ENCODE data around the gene NKAIN2.

GRCh38 chr6:124658053-124658452 is 854.4 kb downstream of the NKAIN2 start:
- TF ChIP-seq CTCF (IDR thresholded peaks at IDR 0.05) (no peak), ZFX (IDR thresholded peaks at IDR 0.05; ENCODE audit: borderline replicate concordance) (no peak)

All from 22Rv1 (cell line).